Neural cell (in vitro differentiated cells): ENCODE measurements around the gene SEC14L3. TPM values are rescaled to one million over a fixed set of nuclear protein-coding genes. Genes with fewer than 3 reads are reported as not detected.

ENCODE experiments used
- H2AFZ ChIP-seq: fragments of 200-600, 300-800 bp; sonication (generic), shearing (Covaris generic); 2 replicates; pipeline ENCODE4 v1.6.0; 2014; ENCODE audit warnings: low read depth, mild to moderate bottlenecking, antibody characterized with exemption, low read length, moderate library complexity
- H3F3A ChIP-seq: fragments of 200-600 bp; shearing (Covaris generic); 2 replicates; pipeline ENCODE4 v1.6.1; 2016; ENCODE audit warnings: mild to moderate bottlenecking, moderate library complexity, mixed read lengths, antibody characterized with exemption, low read length; ENCODE audit not compliant: insufficient read depth, poor library complexity, severe bottlenecking
- H3K27ac ChIP-seq: fragments of 200-600, 300-800 bp; sonication (generic), shearing (Covaris generic); 2 replicates; pipeline ENCODE4 v1.5.1; 2014; ENCODE audit warnings: mild to moderate bottlenecking, low read length, moderate library complexity
- H3K27me3 ChIP-seq: fragments of 300-800, 200-600 bp; sonication (generic), shearing (Covaris generic); 2 replicates; pipeline ENCODE4 v1.6.0; 2014; ENCODE audit warnings: mild to moderate bottlenecking, low read depth, low read length, moderate library complexity; ENCODE audit not compliant: insufficient read depth
- H3K36me3 ChIP-seq: fragments of 300-800, 200-600 bp; sonication (generic), shearing (Covaris generic); 2 replicates; pipeline ENCODE4 v1.5.1; 2014; ENCODE audit warnings: mild to moderate bottlenecking, antibody characterized with exemption, low read length, moderate library complexity; ENCODE audit not compliant: insufficient read depth
- H3K4me2 ChIP-seq: fragments of 300-800, 200-600 bp; sonication (generic), shearing (Covaris generic); 2 replicates; pipeline ENCODE4 v1.6.0; 2014; ENCODE audit warnings: mild to moderate bottlenecking, low read length
- H3K4me3 ChIP-seq: fragments of 300-800, 200-600 bp; sonication (generic), shearing (Covaris generic); 2 replicates; pipeline ENCODE4 v1.5.1; 2014; ENCODE audit warnings: mild to moderate bottlenecking, low read length, moderate library complexity
- H3K79me2 ChIP-seq: fragments of 200-600 bp; shearing (Covaris generic); replicated peaks from 2 replicates; pipeline ENCODE4 v1.6.0; 2014; ENCODE audit warnings: mild to moderate bottlenecking, low read length, moderate library complexity; ENCODE audit not compliant: insufficient read depth
- H3K9ac ChIP-seq: fragments of 300-800, 200-600 bp; sonication (generic), shearing (Covaris generic); 2 replicates; pipeline ENCODE4 v1.6.1; 2016; ENCODE audit warnings: mild to moderate bottlenecking, low read length, mixed read lengths
- H3K9me2 ChIP-seq: fragments of 200-600 bp; shearing (Covaris generic); 2 replicates; pipeline ENCODE4 v1.6.1; 2016; ENCODE audit warnings: mild to moderate bottlenecking, low read length, mixed read lengths; ENCODE audit not compliant: insufficient read depth
- H3K9me3 ChIP-seq: fragments of 200-600, 300-800 bp; sonication (generic), shearing (Covaris generic); 2 replicates; pipeline ENCODE4 v1.6.1; 2016; ENCODE audit warnings: mild to moderate bottlenecking, mixed run types, low read length, moderate library complexity, mixed read lengths
- H4K20me1 ChIP-seq: fragments of 200-600 bp; shearing (Covaris generic); 2 replicates; pipeline ENCODE4 v1.6.1; 2016; ENCODE audit warnings: mild to moderate bottlenecking, mixed run types; ENCODE audit not compliant: insufficient read depth
- CTCF ChIP-seq: fragments of 450-650 bp; IDR thresholded peaks from 2 replicates; pipeline ENCODE4 v1.5.1; 2014; ENCODE audit warnings: antibody characterized with exemption, mild to moderate bottlenecking, moderate library complexity; ENCODE audit not compliant: poor library complexity, severe bottlenecking
- EP300 ChIP-seq: fragments of 450-650 bp; conservative IDR thresholded peaks from 2 replicates; pipeline ENCODE4 v1.6.1; 2014; ENCODE audit warnings: antibody characterized with exemption, mild to moderate bottlenecking, moderate library complexity; ENCODE audit not compliant: poor library complexity, severe bottlenecking
- EZH2 ChIP-seq: fragments of 200-600, 300-800 bp; shearing (Covaris generic), sonication (generic); IDR thresholded peaks from 2 replicates; pipeline ENCODE4 v1.6.1; 2014; ENCODE audit warnings: antibody characterized with exemption, low read length, borderline replicate concordance, mild to moderate bottlenecking; ENCODE audit not compliant: insufficient read depth, poor library complexity, severe bottlenecking
- MXI1 ChIP-seq: fragments of 450-650 bp; conservative IDR thresholded peaks from 2 replicates; pipeline ENCODE4 v1.6.1; 2014; ENCODE audit warnings: antibody characterized with exemption, mild to moderate bottlenecking; ENCODE audit not compliant: poor library complexity, severe bottlenecking
- POLR2AphosphoS5 ChIP-seq: IDR thresholded peaks from 2 replicates; pipeline ENCODE4 v1.6.1; 2012
- RAD21 ChIP-seq: fragments of 450-650 bp; conservative IDR thresholded peaks from 2 replicates; pipeline ENCODE4 v1.6.1; 2014; ENCODE audit warnings: antibody characterized with exemption, mild to moderate bottlenecking, moderate library complexity
- REST ChIP-seq: IDR thresholded peaks from 2 replicates; pipeline ENCODE4 v1.6.1; 2012; ENCODE audit warnings: borderline replicate concordance
- SMC3 ChIP-seq: fragments of 450-650 bp; conservative IDR thresholded peaks from 2 replicates; pipeline ENCODE4 v1.6.1; 2014; ENCODE audit warnings: antibody characterized with exemption, mild to moderate bottlenecking, moderate library complexity; ENCODE audit not compliant: poor library complexity
- TAF1 ChIP-seq: IDR thresholded peaks from 2 replicates; pipeline ENCODE4 v1.6.1; 2012; ENCODE audit warnings: low read depth
- polyA plus RNA-seq: library from polyadenylated mRNA; depleted of rRNA; stranded (reverse); fragments of >200 nt; gene quantifications from 2 replicates; pipeline ENCODE4 v1.2.3, GENCODE V29; 2014

Gene SEC14L3
- polyA plus RNA-seq, 1 donor from 2014 or later, result not detected

GRCh38 chr22:30492144-30492543 lies 20.3 kb upstream of the SEC14L3 start:
- Histone ChIP-seq H3K27me3 (no peaks in the 10 kb centered on the region), H3K4me3 (no peak overlapping the region), H2AFZ (no peak overlapping the region), H3F3A (no peaks in the 10 kb centered on the region), H3K79me2 (no peaks in the 10 kb centered on the region), H3K9me3 (no peaks in the 10 kb centered on the region), H3K9ac (no peak overlapping the region), H3K9me2 (no peaks in the 10 kb centered on the region), H4K20me1 (no peaks in the 10 kb centered on the region), H3K4me2 (no peak overlapping the region), H3K27ac (no peak overlapping the region), H3K36me3 (no peaks in the 10 kb centered on the region)
- TF ChIP-seq SMC3 (no peak), EP300 (no peak), EZH2 (no peak), TAF1 (no peak), CTCF (no peak), POLR2AphosphoS5 (no peak), REST (no peak), MXI1 (no peak), RAD21 (no peak)

GRCh38 chr22:30491381-30491780 lies 19.6 kb upstream of the SEC14L3 start:
- H3K9me3 ChIP-seq, result no peaks in the 10 kb centered on the region
- no peaks in the 10 kb centered on the region for H4K20me1 ChIP-seq
- H3K27me3 ChIP-seq, result no peaks in the 10 kb centered on the region
- no peaks in the 10 kb centered on the region for H3K79me2 ChIP-seq
- H3F3A ChIP-seq, result no peaks in the 10 kb centered on the region
- no peaks in the 10 kb centered on the region for H3K36me3 ChIP-seq
- H2AFZ ChIP-seq, result no peak overlapping the region
- TF ChIP-seq EZH2 (no peak), EP300 (no peak), RAD21 (no peak), SMC3 (no peak), CTCF (no peak), TAF1 (no peak), REST (no peak), POLR2AphosphoS5 (no peak), MXI1 (no peak)
- H3K9me2 ChIP-seq, result no peaks in the 10 kb centered on the region
- H3K4me3 ChIP-seq, result no peak overlapping the region
- no peak overlapping the region for H3K27ac ChIP-seq
- H3K9ac ChIP-seq, result no peak overlapping the region
- no peak overlapping the region for H3K4me2 ChIP-seq
